ENCODE measurements around the gene FAM78B.

Gene FAM78B

GRCh38 chr1:166063701-166064100 lies 103.1 kb downstream of the FAM78B start:
- DNase-seq: no peak

GRCh38 chr1:166062421-166063070 lies 104.3 kb downstream of the FAM78B start:
- DNase-seq: no peak

GRCh38 chr1:166057650-166058049 lies 109.2 kb downstream of the FAM78B start:
- DNase-seq: no peak

- DNase-seq: no peak
Measured at GRCh38 chr1:166053395-166053794, 113.4 kb downstream of the FAM78B start.

GRCh38 chr1:166040202-166040997 lies 126.4 kb downstream of the FAM78B start:
- DNase-seq: no peak

- DNase-seq: no peak
Measured at GRCh38 chr1:166039436-166040201, 127.2 kb downstream of the FAM78B start.

- DNase-seq: no peak
Measured at GRCh38 chr1:166036092-166036491, 130.7 kb downstream of the FAM78B start.

- no peak for DNase-seq
Measured at GRCh38 chr1:166032572-166033371, 134.0 kb downstream of the FAM78B start.

GRCh38 chr1:166031932-166032571 lies 134.7 kb downstream of the FAM78B start:
- DNase-seq: no peak

GRCh38 chr1:166029196-166029945 lies 137.4 kb downstream of the FAM78B start:
- no peak for DNase-seq

- DNase-seq: no peak
Measured at GRCh38 chr1:166026555-166026954, 140.2 kb downstream of the FAM78B start.

- DNase-seq: no peak
Measured at GRCh38 chr1:166026143-166026542, 140.7 kb downstream of the FAM78B start.

- no peak for DNase-seq
Measured at GRCh38 chr1:166020210-166020609, 146.6 kb downstream of the FAM78B start.
